ENCODE results near the gene CNDP1.

The CNDP1 gene

GRCh38 chr18:74626049-74626874 is 92.0 kb downstream of the CNDP1 start:
- ATAC-seq (no peak), DNase-seq (no peak)

GRCh38 chr18:74630804-74631203 is 96.5 kb downstream of the CNDP1 start:
- no peak for DNase-seq
- no peak for ATAC-seq

GRCh38 chr18:74631212-74631611 is 96.9 kb downstream of the CNDP1 start:
- no peak for ATAC-seq
- no peak for DNase-seq

GRCh38 chr18:74631623-74632350 is 97.5 kb downstream of the CNDP1 start:
- ATAC-seq (peak; percentile 56), DNase-seq (no peak)

GRCh38 chr18:74632351-74632679 is 98.0 kb downstream of the CNDP1 start:
- ATAC-seq (no peak), DNase-seq (no peak)

DNA sequence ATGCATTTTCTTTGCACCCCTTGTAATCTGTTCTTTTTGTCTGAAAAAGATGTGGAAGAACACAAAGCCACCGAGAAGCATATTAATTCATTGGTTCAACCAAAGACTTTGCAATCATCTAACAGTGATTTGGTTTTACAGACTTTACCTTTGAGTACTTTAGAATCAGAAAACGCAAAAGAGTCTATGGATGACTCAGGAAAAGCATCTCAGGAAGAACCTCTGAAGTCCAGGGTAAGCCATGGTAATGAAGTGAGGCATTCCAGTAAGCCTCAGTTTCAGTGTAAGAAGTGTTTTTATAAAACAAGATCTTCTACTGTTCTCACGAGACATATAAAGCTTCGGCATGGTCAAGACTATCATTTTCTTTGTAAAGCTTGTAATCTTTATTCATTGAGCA is 98.6 kb downstream of the CNDP1 start:
- ATAC-seq, result no peak
- DNase-seq, result no peak

DNA sequence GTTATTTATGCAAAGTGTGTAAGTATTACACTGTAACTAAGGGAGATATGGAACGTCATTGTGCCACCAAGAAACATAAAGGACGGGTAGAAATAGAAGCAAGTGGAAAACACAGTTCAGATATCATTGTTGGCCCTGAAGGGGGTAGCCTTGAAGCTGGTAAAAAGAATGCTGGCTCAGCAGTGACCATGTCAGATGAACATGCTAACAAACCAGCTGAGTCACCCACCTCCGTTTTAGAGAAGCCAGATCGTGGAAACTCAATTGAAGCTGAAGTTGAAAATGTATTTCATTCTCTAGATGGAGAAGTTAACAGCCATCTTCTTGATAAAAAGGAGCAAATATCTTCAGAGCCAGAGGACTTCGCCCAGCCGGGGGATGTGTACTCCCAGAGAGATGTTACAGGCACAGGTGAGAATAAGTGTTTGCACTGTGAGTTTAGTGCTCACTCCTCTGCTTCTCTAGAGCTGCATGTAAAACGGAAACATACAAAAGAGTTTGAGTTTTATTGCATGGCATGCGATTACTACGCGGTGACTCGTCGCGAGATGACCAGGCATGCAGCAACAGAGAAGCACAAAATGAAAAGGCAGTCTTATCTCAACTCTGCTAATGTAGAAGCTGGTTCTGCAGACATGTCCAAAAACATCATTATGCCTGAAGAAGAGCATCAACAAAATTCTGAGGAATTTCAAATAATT is 99.5 kb downstream of the CNDP1 start:
- no peak for DNase-seq
- ATAC-seq, result peak; percentile 23

DNA sequence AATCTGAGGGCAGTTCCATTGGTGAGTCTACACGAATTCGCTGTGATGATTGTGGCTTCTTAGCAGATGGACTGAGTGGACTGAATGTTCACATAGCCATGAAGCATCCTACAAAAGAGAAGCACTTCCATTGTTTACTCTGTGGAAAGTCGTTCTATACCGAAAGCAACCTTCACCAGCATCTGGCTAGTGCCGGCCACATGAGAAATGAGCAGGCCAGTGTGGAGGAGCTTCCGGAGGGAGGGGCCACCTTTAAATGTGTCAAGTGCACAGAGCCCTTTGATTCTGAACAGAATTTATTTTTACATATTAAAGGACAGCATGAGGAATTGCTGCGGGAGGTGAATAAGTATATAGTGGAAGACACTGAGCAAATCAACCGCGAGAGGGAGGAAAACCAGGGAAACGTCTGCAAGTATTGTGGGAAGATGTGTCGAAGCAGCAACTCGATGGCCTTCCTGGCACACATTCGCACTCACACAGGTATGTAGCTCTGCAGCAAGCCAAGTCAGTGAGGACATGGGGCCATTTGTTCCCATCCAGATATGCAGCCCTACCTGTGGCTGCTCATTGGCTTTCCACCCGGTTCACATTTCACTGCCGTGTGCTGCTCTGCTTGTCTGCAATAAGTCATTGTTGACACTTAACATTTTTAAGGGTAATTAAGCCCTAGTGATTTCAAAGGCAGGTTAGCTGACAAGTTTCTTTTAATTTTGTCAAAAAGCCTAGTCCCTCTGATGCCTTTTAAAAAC is 101.1 kb downstream of the CNDP1 start:
- DNase-seq (no peak), ATAC-seq (no peak)

Measured in stimulated activated naive CD8-positive, alpha-beta T cell treated with anti-CD3 and anti-CD28 coated beads, Interleukin-15, Interleukin-2, amounts not matched to agents 100 U/mL and 50 U/mL, for 24 hours (primary cell).